ENCODE data around the gene MYO18A.

MYO18A gene

DNA sequence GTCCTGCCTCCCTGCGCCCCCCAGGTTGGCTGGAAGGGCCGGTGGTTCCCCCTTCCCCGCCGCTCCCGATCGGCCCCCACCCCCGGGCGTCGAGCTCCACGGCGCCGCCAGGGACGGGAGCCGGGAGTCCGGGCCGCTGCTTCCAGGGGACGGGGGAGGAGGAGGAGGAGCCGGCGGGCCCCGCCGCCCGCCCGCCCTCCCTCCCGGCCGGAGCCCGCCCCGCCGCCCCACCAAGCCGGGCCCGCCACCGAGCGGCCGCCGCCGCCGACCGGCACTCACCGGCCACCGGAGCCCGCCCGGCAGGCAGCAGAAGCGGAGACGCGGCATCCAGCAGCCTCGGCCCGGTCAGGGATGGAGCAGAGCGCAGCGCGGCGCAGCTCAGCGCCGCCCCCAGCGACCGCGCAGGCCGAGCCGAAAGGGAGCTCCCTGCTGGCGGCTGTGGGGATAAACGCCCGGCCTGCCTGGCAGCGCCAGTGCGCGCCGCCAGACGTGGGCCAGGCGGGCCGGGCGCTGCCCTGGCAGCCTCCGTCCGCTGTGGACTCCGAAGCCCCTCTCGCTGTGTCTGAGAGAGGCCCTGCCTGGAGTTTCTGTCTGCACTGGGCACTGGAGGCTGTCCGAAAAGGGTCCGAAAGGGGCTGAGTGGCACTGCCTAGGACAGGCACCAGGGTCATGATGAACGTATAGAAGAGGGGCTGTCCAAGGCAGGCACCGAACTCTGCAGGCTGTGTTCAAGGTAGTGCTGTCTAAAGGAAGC, at the start of gene MYO18A (continued):
- TF ChIP-seq, protein P1, sequence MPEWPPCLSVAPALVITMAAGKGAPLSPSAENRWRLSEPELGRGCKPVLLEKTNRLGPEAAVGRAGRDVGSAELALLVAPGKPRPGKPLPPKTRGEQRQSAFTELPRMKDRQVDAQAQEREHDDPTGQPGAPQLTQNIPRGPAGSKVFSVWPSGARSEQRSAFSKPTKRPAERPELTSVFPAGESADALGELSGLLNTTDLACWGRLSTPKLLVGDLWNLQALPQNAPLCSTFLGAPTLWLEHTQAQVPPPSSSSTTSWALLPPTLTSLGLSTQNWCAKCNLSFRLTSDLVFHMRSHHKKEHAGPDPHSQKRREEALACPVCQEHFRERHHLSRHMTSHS (tag by site-specific recombination; IDR thresholded peaks at IDR 0.05): no peak
- no peak for TF ChIP-seq ZNF169 (tag by site-specific recombination; IDR thresholded peaks at IDR 0.05)
- TF ChIP-seq MYNN (tag by site-specific recombination; IDR thresholded peaks at IDR 0.05; ENCODE audit: borderline replicate concordance): no peak
- TF ChIP-seq ZNF677 (tag by site-specific recombination; IDR thresholded peaks at IDR 0.05): no peak
- TF ChIP-seq ZNF155 (tag by site-specific recombination; IDR thresholded peaks at IDR 0.05): no peak
- TF ChIP-seq OVOL3 (tag by site-specific recombination; IDR thresholded peaks at IDR 0.05): no peak
- TF ChIP-seq ZNF785 (tag by site-specific recombination; IDR thresholded peaks at IDR 0.05): no peak
- no peak for TF ChIP-seq ZNF521 (tag by site-specific recombination; IDR thresholded peaks at IDR 0.05)
- no peak for TF ChIP-seq GFI1B (tag by site-specific recombination; IDR thresholded peaks at IDR 0.05)
- no peak for TF ChIP-seq ZBTB21 (tag by site-specific recombination; IDR thresholded peaks at IDR 0.05)
- TF ChIP-seq ZNF174 (tag by site-specific recombination; IDR thresholded peaks at IDR 0.05): no peak
- TF ChIP-seq SCRT2 (tag by site-specific recombination; IDR thresholded peaks at IDR 0.05): no peak
- TF ChIP-seq HOXD13 (CRISPR knock-in tag; IDR thresholded peaks at IDR 0.05; ENCODE audit: borderline replicate concordance): no peak
- 0 out of 2 replicates have a peak, but pooled peaks have one; percentile 34 for TF ChIP-seq ZNF501 (tag by site-specific recombination; IDR thresholded peaks at IDR 0.05)
- TF ChIP-seq ZNF654 (tag by site-specific recombination; IDR thresholded peaks at IDR 0.05; ENCODE audit: low read depth): no peak
- TF ChIP-seq ZNF558 (tag by site-specific recombination; IDR thresholded peaks at IDR 0.05): no peak
- no peak for TF ChIP-seq ZEB2 (tag by site-specific recombination; IDR thresholded peaks at IDR 0.05)
- no peak for TF ChIP-seq ZNF426 (tag by site-specific recombination; IDR thresholded peaks at IDR 0.05)
- no peak for TF ChIP-seq ZNF747 (tag by site-specific recombination; IDR thresholded peaks at IDR 0.05)
- TF ChIP-seq, protein P2, sequence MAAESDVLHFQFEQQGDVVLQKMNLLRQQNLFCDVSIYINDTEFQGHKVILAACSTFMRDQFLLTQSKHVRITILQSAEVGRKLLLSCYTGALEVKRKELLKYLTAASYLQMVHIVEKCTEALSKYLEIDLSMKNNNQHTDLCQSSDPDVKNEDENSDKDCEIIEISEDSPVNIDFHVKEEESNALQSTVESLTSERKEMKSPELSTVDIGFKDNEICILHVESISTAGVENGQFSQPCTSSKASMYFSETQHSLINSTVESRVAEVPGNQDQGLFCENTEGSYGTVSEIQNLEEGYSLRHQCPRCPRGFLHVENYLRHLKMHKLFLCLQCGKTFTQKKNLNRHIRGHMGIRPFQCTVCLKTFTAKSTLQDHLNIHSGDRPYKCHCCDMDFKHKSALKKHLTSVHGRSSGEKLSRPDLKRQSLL (tag by site-specific recombination; IDR thresholded peaks at IDR 0.05): no peak
- no peak for TF ChIP-seq SP3 (tag by site-specific recombination; IDR thresholded peaks at IDR 0.05)
- TF ChIP-seq, protein P3, sequence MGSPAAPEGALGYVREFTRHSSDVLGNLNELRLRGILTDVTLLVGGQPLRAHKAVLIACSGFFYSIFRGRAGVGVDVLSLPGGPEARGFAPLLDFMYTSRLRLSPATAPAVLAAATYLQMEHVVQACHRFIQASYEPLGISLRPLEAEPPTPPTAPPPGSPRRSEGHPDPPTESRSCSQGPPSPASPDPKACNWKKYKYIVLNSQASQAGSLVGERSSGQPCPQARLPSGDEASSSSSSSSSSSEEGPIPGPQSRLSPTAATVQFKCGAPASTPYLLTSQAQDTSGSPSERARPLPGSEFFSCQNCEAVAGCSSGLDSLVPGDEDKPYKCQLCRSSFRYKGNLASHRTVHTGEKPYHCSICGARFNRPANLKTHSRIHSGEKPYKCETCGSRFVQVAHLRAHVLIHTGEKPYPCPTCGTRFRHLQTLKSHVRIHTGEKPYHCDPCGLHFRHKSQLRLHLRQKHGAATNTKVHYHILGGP (tag by site-specific recombination; IDR thresholded peaks at IDR 0.05): no peak
- no peak for TF ChIP-seq ZNF549 (tag by site-specific recombination; IDR thresholded peaks at IDR 0.05)
- TF ChIP-seq, protein P4, sequence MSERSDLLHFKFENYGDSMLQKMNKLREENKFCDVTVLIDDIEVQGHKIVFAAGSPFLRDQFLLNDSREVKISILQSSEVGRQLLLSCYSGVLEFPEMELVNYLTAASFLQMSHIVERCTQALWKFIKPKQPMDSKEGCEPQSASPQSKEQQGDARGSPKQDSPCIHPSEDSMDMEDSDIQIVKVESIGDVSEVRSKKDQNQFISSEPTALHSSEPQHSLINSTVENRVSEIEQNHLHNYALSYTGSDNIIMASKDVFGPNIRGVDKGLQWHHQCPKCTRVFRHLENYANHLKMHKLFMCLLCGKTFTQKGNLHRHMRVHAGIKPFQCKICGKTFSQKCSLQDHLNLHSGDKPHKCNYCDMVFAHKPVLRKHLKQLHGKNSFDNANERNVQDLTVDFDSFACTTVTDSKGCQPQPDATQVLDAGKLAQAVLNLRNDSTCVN (tag by site-specific recombination; optimal IDR thresholded peaks at IDR 0.05): peak; percentile 66
- TF ChIP-seq ZNF777 (tag by site-specific recombination; IDR thresholded peaks at IDR 0.05; ENCODE audit: borderline replicate concordance): no peak
- TF ChIP-seq ZNF548 (tag by site-specific recombination; IDR thresholded peaks at IDR 0.05): no peak
- TF ChIP-seq ZFP41 (tag by site-specific recombination; IDR thresholded peaks at IDR 0.05; ENCODE audit: borderline replicate concordance): no peak
- no peak for TF ChIP-seq ZNF16 (tag by site-specific recombination; IDR thresholded peaks at IDR 0.05; ENCODE audit: low read depth)
- no peak for TF ChIP-seq ZNF776 (tag by site-specific recombination; IDR thresholded peaks at IDR 0.05; ENCODE audit: borderline replicate concordance)
- TF ChIP-seq, protein P5, sequence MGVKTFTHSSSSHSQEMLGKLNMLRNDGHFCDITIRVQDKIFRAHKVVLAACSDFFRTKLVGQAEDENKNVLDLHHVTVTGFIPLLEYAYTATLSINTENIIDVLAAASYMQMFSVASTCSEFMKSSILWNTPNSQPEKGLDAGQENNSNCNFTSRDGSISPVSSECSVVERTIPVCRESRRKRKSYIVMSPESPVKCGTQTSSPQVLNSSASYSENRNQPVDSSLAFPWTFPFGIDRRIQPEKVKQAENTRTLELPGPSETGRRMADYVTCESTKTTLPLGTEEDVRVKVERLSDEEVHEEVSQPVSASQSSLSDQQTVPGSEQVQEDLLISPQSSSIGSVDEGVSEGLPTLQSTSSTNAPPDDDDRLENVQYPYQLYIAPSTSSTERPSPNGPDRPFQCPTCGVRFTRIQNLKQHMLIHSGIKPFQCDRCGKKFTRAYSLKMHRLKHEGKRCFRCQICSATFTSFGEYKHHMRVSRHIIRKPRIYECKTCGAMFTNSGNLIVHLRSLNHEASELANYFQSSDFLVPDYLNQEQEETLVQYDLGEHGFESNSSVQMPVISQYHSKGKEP (tag by site-specific recombination; IDR thresholded peaks at IDR 0.05): 0 out of 2 replicates have a peak, but pooled peaks have one; percentile 14
- TF ChIP-seq, protein P6, sequence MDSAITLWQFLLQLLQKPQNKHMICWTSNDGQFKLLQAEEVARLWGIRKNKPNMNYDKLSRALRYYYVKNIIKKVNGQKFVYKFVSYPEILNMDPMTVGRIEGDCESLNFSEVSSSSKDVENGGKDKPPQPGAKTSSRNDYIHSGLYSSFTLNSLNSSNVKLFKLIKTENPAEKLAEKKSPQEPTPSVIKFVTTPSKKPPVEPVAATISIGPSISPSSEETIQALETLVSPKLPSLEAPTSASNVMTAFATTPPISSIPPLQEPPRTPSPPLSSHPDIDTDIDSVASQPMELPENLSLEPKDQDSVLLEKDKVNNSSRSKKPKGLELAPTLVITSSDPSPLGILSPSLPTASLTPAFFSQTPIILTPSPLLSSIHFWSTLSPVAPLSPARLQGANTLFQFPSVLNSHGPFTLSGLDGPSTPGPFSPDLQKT (IDR thresholded peaks at IDR 0.05; ENCODE audit: borderline replicate concordance, low read depth, low read length): no peak
- TF ChIP-seq ZNF114 (tag by site-specific recombination; IDR thresholded peaks at IDR 0.05): no peak
- TF ChIP-seq ZNF555 (tag by site-specific recombination; conservative IDR thresholded peaks at IDR 0.05): no peak
- TF ChIP-seq HOXC10 (CRISPR knock-in tag; IDR thresholded peaks at IDR 0.05): no peak
- no peak for TF ChIP-seq ZNF354C (tag by site-specific recombination; IDR thresholded peaks at IDR 0.05; ENCODE audit: borderline replicate concordance, low read depth)

Data from HEK293 (cell line).